Esophagus squamous epithelium (tissue), 5 donors: ENCODE results near the gene COL4A1. TPM values are rescaled to one million over a fixed set of nuclear protein-coding genes. Genes with fewer than 3 reads are reported as not detected.

ENCODE experiments used
- DNase-seq: peaks from one replicate; lab custom pipeline; 2025; lab: John Stamatoyannopoulos, UW
- H3K27ac ChIP-seq, 4 donors: fragments of 200-600 bp; sonication (generic); one replicate each; pipeline ENCODE4 v1.5.1; 2016 to 2019; ENCODE audit warnings: mild to moderate bottlenecking in 1 of 4
- H3K27me3 ChIP-seq, 4 donors: fragments of 200-600 bp; sonication (generic); 1 replicate in 3 of 4; 2 replicates in 1 of 4; pipeline versions ENCODE4 v1.5.1 to v1.6.0; 2017 to 2021; ENCODE audit warnings: antibody characterized with exemption in 1 of 4
- H3K36me3 ChIP-seq, 3 donors: fragments of 200-600 bp; sonication (generic); one replicate each; pipeline ENCODE4 v1.5.1; 2016 to 2019
- H3K4me1 ChIP-seq, 3 donors: fragments of 200-600 bp; sonication (generic); one replicate each; pipeline ENCODE4 v1.5.1; 2017 to 2019
- H3K4me3 ChIP-seq, 4 donors: fragments of 200-600 bp; sonication (generic); 1 replicate in 3 of 4; 2 replicates in 1 of 4; pipeline ENCODE4 v1.5.1; 2016 to 2019; ENCODE audit warnings: mild to moderate bottlenecking in 2 of 4, moderate library complexity in 1 of 4
- H3K9me3 ChIP-seq, 3 donors: fragments of 200-600 bp; sonication (generic); one replicate each; pipeline ENCODE4 v1.5.1; 2016 to 2019
- CTCF ChIP-seq, 6 experiments: fragments of 450-650 bp in 4 of 6; fragments of 200-600 bp in 2 of 6; sonication (generic) in 2 of 6; IDR thresholded peaks; one replicate each; pipeline ENCODE4 v1.5.1; 2016 to 2019; ENCODE audit warnings: antibody characterized with exemption in 6 of 6, mild to moderate bottlenecking in 4 of 6, moderate library complexity in 4 of 6
- POLR2A ChIP-seq, 4 donors: fragments of 450-650 bp; IDR thresholded peaks; one replicate each; pipeline ENCODE4 v1.6.1; 2017; ENCODE audit warnings: antibody characterized with exemption in 4 of 4, mild to moderate bottlenecking in 4 of 4, moderate library complexity in 3 of 4
- WGBS, 2 donors: methylation state at CpG; one replicate each; pipeline ENCODE4 v1.1.5; 2018; 5-methylcytosine and 5-hydroxymethylcytosine counted together
- intact Hi-C: fragments of 100-400 bp; cut with DNase I; formaldehyde crosslinking; loops from one replicate; pipeline ENCODE4 v1.15.0; 2022
- total RNA-seq, 4 donors: library from RNA; depleted of rRNA; stranded (reverse); fragments of >200 nt; gene quantifications; one replicate each; pipeline ENCODE4 v1.1.0, GENCODE V29; 2016
- donor health status: DM: yes; HTN: yes; CAD: no.

Gene COL4A1
- total RNA-seq, 4 donors from 2014 or later, result 8.9 to 97.1 (median 40.2) TPM

- intact Hi-C loops, result no loop called here
- no peak overlapping the region for H3K4me3 ChIP-seq
- no peaks in the 10 kb centered on the region for H3K9me3 ChIP-seq
- H3K36me3 ChIP-seq, result peaks cover 0 to 37% (median 0%) of the 10 kb centered on the region in 3 donors
- 74 to 86% methylated on average over 4 to 5 of the region's 5 CpGs for WGBS, 2 donors
- H3K27ac ChIP-seq, result peak overlapping the region in 2 of 4 donors; percentile 1 to 4
- no peak for DNase-seq
- no peak for TF ChIP-seq POLR2A (IDR thresholded peaks at IDR 0.05)
- H3K4me1 ChIP-seq, result peaks cover 3 to 46% (median 15%) of the 10 kb centered on the region in 3 donors
- H3K27me3 ChIP-seq, result no peaks in the 10 kb centered on the region
Observed at GRCh38 chr13:110214637-110215036, 92.3 kb downstream of the COL4A1 start.

GRCh38 chr13:110213461-110214074 lies 93.4 kb downstream of the COL4A1 start:
- no peak for DNase-seq
- H3K36me3 ChIP-seq, result peaks cover 0 to 43% (median 0%) of the 10 kb centered on the region in 3 donors
- H3K4me3 ChIP-seq, result no peak overlapping the region
- intact Hi-C loops, result no loop called here
- H3K27ac ChIP-seq, result peak overlapping the region in 1 of 4 donors; percentile 1
- H3K4me1 ChIP-seq, result peaks cover 3 to 38% (median 15%) of the 10 kb centered on the region in 3 donors
- H3K9me3 ChIP-seq, result no peaks in the 10 kb centered on the region
- H3K27me3 ChIP-seq, result no peaks in the 10 kb centered on the region
- WGBS, 2 donors, result 79 to 92% methylated on average over 13 of the region's 13 CpGs
- no peak for TF ChIP-seq POLR2A (IDR thresholded peaks at IDR 0.05)
- TF ChIP-seq CTCF (IDR thresholded peaks at IDR 0.05), result no peak

GRCh38 chr13:110212529-110212928 lies 94.4 kb downstream of the COL4A1 start:
- Histone ChIP-seq H3K27me3 (no peaks in the 10 kb centered on the region), H3K4me3 (no peak overlapping the region), H3K9me3 (no peaks in the 10 kb centered on the region), H3K4me1 (peaks cover 3 to 28% (median 14%) of the 10 kb centered on the region in 3 donors), H3K36me3 (peaks cover 0 to 51% (median 0%) of the 10 kb centered on the region in 3 donors), H3K27ac (no peak overlapping the region)
- WGBS, 2 donors, result 77 to 86% methylated on average over 8 to 9 of the region's 9 CpGs
- TF ChIP-seq POLR2A (IDR thresholded peaks at IDR 0.05), result no peak
- no peak for TF ChIP-seq CTCF (IDR thresholded peaks at IDR 0.05)
- intact Hi-C loops, result no loop called here
- no peak for DNase-seq

GRCh38 chr13:110211735-110212134 lies 95.2 kb downstream of the COL4A1 start:
- H3K9me3 ChIP-seq, result no peaks in the 10 kb centered on the region
- H3K27ac ChIP-seq, result no peak overlapping the region
- intact Hi-C loops, result no loop called here
- no peak for TF ChIP-seq POLR2A (IDR thresholded peaks at IDR 0.05)
- TF ChIP-seq CTCF (IDR thresholded peaks at IDR 0.05), result no peak
- WGBS, 2 donors, result 71 to 89% methylated on average over 6 of the region's 6 CpGs
- H3K27me3 ChIP-seq, result no peaks in the 10 kb centered on the region
- DNase-seq, result no peak
- H3K36me3 ChIP-seq, result peaks cover 0 to 57% (median 0%) of the 10 kb centered on the region in 3 donors
- peaks cover under 1 to 20% (median 7%) of the 10 kb centered on the region in 3 donors for H3K4me1 ChIP-seq
- no peak overlapping the region for H3K4me3 ChIP-seq

- peaks cover 0 to 63% (median 3%) of the 10 kb centered on the region in 3 donors for H3K36me3 ChIP-seq
- peaks cover 0 to 13% (median 2%) of the 10 kb centered on the region in 3 donors for H3K4me1 ChIP-seq
- no peaks in the 10 kb centered on the region for H3K27me3 ChIP-seq
- no peaks in the 10 kb centered on the region for H3K9me3 ChIP-seq
- no peak for TF ChIP-seq POLR2A (IDR thresholded peaks at IDR 0.05)
- 95 to 100% methylated on average over 2 to 7 of the region's 10 CpGs for WGBS, 2 donors
- no peak for DNase-seq
- no peak overlapping the region for H3K4me3 ChIP-seq
- intact Hi-C loops, result no loop called here
- H3K27ac ChIP-seq, result no peak overlapping the region
Observed at GRCh38 chr13:110211046-110211445, 95.9 kb downstream of the COL4A1 start.

GRCh38 chr13:110210604-110210985 lies 96.4 kb downstream of the COL4A1 start:
- H3K27me3 ChIP-seq, result no peaks in the 10 kb centered on the region
- WGBS, 2 donors, result 92 to 100% methylated on average over 3 of the region's 3 CpGs
- H3K4me1 ChIP-seq, result peaks cover 0 to 9% (median 0%) of the 10 kb centered on the region in 3 donors
- DNase-seq, result no peak
- H3K36me3 ChIP-seq, result peaks cover 0 to 67% (median 4%) of the 10 kb centered on the region in 3 donors
- no peak overlapping the region for H3K27ac ChIP-seq
- H3K4me3 ChIP-seq, result no peak overlapping the region
- TF ChIP-seq CTCF (IDR thresholded peaks at IDR 0.05), result no peak
- no peak for TF ChIP-seq POLR2A (IDR thresholded peaks at IDR 0.05)
- intact Hi-C loops, result no loop called here
- H3K9me3 ChIP-seq, result no peaks in the 10 kb centered on the region
